CD4-positive, alpha-beta T cell treated with Interleukin-21 for 1 hour (primary cell): ENCODE results near the gene CCNG2.

ENCODE experiments used
- DNase-seq: peaks from one replicate; pipeline ENCODE4 v3.0.0-alpha.2; 2020

The CCNG2 gene

DNA sequence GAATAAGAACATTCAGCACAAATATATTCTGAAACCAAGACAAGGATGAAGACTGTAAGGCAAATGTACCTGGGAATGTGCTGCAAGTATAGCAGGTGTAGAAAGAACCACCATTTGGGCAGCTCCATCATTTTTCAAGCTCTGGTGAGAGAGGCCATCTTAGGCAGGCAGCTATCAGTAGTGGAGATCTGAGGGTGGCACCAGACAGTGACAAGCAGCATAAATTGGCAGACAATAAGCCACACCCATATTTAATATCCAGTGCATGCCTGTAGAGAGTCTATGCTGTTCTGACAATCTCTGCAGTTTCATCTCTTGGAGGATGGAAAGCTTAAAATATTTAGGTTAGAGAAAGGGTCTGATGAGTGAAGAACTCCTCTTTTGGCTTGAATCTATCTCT, 22.5 kb downstream of the CCNG2 start:
- DNase-seq: no peak

DNA sequence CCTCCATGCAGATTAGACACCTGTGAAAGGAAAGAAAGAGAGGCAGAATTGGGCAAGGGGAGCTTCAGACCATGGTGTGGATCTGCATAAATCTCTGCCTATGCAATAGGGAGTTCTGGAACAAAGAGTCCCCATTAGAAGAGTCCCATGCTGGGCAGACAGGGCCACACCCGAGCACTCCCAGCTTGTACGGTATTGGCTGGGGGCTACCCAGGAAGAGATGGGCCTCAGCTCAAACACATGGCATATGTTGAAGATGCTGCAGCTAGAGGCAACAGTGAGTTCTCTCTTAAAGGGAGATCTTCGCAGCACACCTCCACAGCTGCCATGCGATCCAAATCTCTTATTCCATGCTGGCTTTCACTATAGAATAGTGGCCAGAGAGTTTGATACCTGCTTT, 24.7 kb downstream of the CCNG2 start:
- DNase-seq: no peak

DNA sequence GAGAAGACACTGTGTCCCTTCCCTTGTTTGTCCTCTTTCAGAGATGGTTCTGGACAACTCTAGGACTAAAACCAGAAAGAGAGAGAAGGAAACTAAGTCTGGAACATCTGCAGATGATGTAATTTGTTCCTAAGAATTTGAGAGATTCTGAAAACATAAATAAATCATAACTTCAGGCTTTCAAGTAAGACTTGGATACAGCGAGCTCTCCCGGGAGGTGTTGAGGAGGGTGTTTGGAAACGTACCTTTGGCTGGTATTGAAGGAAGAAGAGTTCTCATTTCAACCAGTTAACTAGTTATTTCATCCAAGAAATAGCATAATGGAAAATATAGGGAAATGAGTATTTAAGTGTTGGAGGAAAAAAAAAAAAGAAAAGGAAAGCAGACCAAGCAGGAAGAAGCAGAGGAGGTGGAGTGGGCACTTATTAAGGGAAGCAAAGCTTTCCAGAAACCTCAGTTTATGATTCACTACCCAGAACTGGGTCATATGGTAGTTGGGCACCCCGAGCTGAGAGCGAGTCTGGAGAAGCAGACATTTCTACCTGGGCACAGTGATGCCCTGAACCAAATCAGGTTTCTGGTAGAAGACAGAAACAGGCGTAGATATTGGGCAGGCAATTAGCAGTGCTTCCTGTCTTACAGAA, 26.9 kb downstream of the CCNG2 start:
- no peak for DNase-seq

DNA sequence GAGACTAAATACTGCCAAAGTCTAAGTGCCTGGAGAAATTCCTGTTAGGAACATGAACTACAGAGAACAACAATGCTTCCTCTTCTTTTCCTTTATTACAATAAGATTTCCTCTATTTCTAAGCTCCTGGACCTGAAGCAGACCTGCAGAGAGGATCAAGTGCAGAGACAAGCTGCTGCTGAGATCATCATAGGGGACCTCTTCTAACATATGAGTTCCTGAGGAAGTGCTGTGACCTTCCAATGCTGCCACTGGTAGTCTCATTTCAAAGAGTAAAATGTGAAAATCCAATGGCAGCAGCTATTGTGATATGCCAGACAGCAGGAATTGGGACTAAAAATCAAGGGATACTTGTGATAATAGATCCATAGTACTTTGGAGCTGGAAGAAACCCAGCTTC, 28.0 kb downstream of the CCNG2 start:
- DNase-seq: no peak

DNA sequence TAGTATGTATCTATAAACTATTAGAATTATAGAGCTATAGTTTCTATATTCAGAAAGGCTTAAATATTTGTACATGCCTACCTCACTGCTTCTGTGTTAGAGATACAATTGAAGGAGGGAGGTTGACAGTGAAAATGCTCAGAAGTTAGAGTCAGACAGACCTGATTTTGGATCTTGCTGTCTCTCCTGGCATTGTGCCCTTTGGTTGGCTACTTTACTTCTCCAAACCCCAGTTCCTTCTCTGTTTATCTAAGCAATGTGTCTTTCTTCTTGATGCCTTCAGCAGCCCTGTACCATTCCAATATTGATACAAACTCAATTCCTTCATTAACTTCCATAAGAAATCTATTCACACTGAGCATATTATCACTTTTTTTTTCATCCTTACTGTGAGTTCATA, 28.7 kb downstream of the CCNG2 start:
- DNase-seq: no peak

DNA sequence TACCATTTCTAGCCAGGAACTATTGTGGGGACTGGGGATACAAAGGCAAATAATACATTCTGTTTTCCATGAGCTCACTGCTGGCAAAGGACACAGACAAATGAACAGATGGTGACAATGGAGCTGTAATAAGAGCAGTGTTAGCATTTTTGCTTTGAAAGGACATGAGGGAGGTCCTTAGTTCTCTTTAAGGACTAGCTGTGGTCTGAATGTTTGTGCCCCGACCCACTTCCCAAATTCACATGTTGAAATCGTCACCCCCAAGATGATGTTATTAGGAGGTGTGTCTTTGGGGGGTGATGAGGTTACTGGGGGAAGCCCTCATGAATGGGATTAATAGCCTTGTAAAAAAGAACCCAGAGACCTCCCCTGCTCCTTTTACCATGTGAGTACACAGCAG, 30.3 kb downstream of the CCNG2 start:
- DNase-seq: no peak

DNA sequence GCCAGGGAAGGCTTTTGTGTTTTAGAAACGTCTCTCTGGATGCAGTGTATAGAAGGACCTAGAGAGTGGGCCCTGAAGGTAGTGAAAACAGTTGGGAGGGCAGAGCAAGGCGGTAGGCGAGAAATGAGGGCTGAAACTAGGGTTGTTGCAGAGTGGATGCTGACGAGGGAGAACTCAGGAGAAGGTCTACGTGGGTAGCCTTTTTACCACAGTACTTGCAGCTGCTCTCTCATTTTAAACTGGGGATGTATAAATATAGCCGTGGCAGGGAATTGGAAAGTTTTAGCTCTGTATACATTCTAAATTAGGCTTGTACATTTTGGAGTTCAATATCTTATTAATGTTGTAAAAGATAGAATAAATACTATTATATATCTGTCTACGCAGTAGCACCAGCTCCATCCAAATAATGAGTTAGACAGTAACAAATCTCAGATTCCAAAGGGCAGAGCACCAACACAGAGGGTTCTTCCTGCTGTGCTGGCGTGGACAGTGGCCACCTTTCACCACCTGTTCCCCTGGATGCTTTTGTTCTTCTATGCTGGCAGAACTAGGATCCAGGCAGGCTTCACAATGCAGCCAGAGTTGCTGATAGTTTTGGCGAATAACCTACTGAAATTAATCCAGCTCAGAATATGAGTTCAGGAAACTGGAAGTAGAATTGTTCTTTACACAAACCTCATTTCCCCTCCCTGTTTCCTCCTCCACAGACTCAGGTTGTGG, 31.7 kb downstream of the CCNG2 start:
- no peak for DNase-seq

DNA sequence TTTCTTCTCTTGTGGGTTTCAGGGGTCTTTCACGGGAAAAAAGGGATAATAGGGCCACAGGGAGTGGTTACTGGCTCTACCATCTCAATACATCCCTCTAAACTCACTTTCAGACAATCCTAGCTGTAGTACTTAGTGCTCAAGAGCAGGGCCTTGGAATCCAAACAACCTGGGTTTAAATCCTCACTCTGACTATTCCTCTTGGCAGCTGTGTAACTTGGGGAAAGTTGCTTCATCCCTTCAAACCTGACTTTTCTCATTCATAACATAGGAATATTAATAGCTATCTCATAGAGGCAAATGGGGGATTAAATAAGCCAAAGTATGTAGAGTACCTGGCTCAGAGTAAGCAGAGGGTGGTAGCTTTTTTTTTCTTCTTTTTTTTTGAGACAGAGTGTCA, 32.4 kb downstream of the CCNG2 start:
- DNase-seq: no peak

DNA sequence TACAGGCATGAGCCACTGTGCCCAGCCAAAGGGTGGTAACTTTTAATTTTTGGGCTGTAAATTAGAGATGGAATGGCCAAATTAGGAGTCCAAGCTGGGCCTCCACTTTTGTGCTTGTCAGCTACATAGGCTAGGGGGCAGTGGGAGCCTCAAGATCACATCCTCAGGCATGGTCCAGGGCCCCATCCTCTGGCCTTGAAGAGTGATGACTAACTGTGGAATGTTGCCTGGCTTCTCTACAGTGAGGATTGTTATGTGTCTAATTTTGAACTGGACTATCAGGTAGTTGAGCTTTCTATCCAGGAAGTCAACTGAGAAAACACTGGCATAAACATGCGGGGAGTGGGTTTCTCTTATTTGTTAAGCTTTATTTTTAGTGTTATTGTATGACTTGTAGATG, 33.0 kb downstream of the CCNG2 start:
- no peak for DNase-seq

DNA sequence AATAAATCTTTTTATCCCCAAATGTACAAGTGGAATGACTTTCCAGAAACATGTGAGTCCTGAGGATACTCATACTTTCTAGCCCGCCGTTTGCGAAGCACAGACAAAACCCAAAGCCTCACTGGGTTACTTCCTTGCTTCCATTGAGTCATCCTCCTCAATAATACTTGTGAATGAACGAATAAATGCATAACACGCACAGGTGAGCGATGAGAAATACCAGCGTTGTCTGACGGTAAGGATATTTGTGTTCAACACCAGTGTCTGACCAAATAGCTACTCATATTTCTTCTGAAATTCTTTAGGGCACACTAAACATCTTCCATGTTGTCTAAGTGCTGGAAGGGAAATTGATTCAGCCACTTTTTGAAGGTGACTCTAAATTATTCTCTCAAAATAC, 36.0 kb downstream of the CCNG2 start:
- DNase-seq: no peak

DNA sequence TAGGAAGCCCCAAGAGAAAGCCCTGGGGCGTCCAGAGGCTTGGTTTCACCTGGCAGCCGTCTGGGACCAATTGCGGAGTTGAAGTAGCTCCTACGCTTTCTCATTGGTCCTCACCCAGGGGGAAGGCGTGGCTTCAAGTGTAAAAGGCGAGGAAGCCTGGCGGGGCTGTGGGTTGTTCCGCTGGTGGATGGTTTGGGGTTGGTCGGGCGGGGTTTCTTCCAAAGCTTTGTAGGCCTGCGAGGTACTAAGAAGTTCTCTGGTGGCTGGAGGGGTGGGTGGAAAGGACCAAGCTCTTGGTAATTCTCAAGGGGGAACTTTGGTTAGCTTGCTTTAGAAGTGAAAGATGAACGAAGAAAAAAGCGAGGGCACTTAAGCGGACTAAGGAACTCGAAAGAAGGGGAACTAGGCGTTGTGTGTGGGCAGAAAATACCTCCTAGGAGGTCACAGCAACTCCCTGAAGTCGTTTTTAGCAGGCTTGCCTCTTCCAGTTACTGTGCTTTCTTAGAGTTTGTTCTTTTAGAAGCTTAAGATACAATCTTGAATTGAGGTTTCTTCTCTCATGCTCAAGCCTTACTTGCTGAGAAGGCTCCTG, 36.6 kb downstream of the CCNG2 start:
- peak; percentile 83 for DNase-seq

DNA sequence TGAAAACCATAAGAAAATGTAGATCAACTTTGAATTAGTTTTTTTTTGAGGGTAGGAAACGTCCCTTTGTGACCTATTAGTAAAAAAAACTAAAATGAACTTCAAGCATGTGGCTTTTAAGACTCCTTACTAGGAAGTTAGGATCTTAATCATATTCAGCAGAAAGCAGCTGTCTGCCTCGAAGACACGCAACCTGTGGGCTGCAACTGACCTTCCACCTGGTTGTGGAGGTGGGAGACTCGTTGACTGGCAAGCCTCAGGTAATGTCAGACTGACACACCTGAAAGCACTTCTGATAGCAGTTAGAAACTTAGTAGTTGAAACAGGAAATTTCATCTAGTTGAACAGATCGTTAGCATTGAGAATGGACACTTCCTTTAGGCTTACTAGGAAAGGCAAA, 37.4 kb downstream of the CCNG2 start:
- DNase-seq: no peak

DNA sequence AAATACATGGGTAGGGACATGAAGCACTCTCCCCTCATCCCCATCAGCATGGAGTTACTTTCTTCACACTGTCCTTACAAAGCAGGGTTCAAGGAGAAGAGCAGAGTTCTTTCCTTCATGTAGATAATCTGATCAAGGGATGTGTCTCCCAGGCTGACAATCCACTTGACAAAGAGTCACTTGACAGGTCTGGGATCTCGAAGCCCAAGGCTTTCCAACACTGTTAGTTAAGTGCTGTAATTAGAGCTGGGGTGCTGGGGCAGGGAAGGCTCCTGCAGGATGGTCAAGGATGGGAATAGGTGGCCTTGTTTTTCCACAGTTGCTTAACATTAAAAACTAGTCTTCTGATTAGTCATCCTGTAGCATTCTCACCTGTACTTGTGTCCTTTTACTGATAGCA, 38.0 kb downstream of the CCNG2 start:
- no peak for DNase-seq

DNA sequence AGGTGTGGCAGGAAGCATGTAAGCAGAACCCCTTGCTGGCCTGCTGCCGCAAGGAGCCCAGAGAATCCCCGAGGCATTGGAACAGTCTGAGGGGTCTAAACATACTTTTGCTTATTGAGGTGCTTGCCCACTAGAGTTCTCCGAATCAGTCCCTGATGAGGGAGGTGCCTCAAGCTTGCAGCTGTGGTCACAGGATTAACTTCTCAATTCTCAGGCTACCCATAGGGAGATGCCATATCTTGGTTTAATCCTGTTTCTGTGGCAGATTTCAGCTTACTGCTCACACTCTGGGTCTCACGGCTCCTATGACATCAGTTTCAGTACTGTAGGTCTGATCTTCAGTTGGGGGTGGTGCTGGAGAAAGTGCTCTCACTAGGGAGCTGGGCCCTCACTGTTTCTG, 39.9 kb downstream of the CCNG2 start:
- DNase-seq: peak; percentile 13

DNA sequence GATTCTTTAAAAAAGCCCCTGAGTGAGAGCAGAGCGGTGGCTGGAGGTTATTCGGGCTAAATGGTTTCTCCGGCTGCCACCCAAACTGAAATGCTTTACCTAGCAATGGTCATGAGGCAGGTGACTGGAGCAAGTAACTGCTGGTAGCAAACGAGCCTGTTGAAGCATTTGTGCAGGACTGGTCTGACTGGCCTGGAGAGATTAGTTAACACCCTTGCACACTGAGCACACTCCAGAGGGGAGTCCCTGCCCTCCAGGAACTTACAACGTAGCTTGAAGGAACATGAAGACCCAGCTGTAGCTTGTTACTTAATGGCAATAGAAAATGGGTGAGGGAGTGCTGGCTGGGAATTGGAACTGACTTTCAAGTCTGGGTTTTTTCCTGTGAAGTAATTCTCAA, 40.4 kb downstream of the CCNG2 start:
- no peak for DNase-seq

DNA sequence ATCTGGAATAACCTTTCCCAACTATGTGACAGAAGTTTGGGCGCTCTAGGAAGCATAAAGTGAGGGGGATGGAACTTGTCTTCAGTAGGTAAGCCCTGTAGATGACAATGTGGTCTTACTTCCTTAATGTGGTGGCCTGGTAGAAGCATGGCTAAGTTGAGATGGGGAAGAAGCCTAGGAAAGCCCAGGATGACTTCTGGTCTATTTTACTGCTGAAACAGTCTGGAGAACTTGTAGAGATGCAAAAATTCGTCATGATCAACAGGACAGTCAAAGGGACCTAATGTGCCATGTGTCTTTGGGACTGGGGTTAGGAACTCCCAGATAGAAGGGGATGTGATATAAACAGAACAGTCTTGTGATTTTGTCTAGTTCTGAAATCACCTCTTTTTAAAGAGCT, 40.8 kb downstream of the CCNG2 start:
- DNase-seq: no peak

DNA sequence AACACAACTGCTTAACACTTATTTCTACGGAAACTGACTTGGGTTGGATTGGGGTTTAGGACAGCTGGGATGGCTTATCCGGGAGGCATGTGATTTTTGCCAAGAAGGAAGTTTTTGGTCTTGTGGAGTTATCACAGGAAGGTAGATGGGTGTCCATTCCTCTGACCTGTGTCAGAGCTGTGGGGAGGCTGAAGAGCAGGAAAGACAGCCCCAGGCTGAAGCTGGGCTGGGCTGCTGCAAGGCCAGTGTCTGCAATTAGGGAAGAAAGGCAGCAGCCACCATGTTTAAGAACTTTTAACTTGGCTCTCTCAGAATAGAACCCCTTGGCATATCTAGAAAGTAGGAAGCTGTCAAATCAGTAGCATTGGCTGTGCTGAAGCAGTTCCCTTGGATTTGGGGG, 42.3 kb downstream of the CCNG2 start:
- DNase-seq: no peak

DNA sequence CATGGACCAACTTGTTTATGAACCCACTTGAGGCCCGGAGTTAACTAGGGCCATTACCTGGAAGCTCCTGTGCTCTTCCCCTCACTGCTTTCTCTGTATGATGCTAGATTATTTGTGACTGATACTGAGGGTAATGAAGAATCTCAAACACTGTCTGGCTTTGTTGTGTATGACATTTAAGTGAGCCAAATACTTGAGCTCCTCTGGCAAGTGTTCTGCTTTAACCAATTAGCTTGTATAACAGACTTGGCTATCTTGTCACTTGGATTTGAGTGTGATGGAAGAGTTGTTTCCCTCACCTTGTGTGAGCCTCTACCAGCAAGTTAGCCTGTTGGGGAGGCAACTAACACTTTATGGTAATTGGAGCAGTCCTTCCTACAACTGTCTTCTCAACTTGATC, 42.7 kb downstream of the CCNG2 start:
- DNase-seq: no peak

DNA sequence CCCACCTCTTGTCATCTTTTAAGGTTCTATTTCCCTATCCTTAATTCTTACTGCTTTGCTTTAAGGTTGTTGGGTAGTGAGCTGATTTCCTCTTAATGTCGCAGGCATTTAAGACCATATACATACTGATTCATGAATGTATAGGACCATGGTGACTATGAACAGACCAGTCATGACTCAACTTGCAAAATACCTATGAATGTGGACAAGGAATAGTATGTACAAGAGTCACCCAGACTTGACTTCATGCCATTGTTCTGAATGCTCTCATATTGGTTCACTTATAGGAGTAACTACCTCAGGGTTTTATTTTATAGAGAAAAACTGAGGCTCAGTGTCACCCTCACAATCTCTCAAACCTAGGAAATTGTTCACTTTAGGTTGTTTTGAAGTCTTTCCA, 44.3 kb downstream of the CCNG2 start:
- DNase-seq: no peak

DNA sequence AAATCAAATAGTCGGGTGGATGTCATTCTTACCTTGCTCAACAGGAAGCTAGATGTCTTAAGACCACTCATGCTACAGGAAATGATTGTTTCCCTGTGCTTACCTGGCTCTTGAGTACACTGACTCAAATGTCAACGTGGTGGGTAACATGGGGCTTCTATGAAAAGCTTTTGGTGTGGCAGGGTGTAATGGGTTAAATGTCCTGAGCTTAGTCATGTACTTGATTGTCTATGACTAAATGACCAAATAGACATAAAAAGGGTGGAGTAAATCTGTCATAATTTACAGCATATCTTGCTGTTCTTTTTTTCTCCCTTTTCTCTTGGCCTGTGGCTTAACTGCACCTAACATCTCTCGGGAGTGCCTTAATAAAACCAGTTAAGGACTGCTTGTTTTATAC, 44.9 kb downstream of the CCNG2 start:
- DNase-seq: no peak

DNA sequence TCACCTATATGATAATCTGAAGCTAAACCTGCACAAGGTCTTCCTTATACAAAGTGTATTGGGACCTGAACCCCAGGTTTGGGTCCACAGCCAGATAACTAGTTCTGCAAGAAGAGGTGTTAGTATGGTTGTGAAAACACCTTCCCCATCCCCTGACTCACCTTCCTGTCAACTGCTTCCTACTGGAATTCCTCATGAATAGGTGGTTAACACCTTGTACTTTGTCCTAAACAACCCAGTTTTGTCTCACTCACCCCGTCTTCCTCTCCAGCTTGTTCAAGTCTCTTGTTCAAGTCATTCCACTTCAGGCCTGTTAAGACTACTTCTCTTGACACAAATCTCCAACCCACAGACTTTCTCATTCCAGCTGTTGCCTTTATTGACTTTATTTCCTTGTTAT, 45.5 kb downstream of the CCNG2 start:
- DNase-seq: no peak

DNA sequence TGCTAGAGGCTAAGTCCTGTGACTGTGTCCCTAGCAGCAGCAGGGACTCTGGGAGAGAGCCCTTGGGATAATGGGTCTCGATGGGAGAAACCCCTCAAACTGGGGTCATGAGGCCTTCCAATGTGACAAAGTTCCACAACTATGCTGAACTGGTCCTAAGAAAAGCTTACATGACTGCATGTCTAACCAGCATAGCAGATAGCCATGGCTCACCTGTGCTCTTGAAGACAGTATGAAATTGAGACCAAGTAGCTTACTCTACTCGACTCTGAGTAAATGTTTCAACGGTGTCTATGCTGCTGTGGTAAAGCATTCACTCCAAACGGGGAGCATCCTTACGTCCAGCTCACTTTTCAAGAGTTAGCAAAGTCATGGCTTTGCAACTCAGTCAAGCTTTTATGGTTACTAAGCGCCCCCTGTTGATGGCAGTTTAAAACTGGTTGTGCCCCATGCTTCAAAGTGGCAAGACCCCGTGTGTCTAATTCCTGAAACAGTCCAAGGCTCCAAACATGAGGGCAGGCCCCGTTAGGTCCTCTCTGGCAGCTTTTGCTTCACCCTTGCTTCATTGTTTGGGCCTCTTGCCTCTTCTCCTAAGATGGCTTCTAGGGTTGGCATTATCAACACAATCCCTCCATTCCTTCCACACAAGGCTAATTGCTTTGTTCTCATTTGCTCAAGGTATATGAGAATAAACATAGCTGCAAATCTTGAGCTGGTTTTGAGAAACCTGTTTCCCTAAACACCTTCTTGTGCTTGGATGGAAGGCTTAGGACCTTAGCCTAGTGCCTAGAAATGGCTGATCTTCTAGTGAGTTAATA, 46.6 kb downstream of the CCNG2 start:
- peak; percentile 78 for DNase-seq

DNA sequence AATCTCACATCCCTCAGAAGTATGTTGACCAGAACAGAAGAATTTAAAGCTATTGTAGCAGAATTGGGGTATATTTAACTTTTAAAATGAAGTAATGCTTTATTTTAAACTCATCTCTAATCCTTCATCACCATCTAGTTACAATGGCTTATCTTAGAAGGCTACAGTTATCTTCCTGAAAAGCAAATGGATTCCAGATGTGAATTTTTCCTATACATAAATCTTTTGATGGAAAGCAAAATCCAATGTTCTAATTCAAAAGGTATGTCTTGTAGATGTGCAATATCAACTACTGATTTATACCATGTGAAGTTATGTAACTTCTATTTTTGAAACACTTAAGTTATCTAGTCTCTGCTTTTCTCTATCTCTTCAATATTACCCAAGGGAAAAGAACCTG, 47.6 kb downstream of the CCNG2 start:
- DNase-seq: no peak

DNA sequence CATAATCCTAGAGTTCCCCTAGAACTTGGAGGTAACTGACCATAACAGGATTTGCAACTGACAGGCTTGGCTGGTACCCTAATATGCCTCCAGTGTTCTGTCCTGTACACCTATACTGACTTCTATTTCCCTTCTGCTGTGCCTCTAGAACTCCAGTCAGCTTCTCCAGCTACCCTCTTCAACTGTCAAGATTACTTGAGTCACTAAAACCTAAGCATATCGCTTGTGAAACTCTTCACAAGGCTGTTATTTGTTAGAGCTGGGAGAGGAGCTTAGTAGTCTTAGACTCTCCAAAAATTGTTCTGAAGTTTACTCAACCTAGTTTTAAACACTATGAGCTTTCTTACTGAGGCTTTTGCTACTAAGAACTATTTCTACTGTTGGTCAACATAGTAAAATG, 52.0 kb downstream of the CCNG2 start:
- no peak for DNase-seq
